CD14-positive monocyte (primary cell): Measurements from ENCODE around the gene SHANK3. TPM values are rescaled to one million over a fixed set of nuclear protein-coding genes. Genes with fewer than 3 reads are reported as not detected.

Source experiments
- DNase-seq, 3 donors: peaks; one replicate each; pipeline ENCODE4 v3.0.0-alpha.2; 2011 to 2022
- H2AFZ ChIP-seq: 2 replicates; pipeline ENCODE4 v1.6.0; 2012; ENCODE audit warnings: mild to moderate bottlenecking, low read depth, low read length, inconsistent platforms; ENCODE audit not compliant: insufficient read depth, poor library complexity, severe bottlenecking
- H3K27ac ChIP-seq, 2 donors: 1 replicate in 1 of 2; 2 replicates in 1 of 2; pipeline ENCODE4 v1.5.1; 2012 to 2013; ENCODE audit warnings: low read length in 2 of 2, control low read depth in 1 of 2, inconsistent platforms in 1 of 2, low read depth in 1 of 2, mild to moderate bottlenecking in 1 of 2
- H3K27me3 ChIP-seq, 2 donors: one replicate each; pipeline versions ENCODE4 v1.6.0 to v1.6.1; 2011 to 2013; ENCODE audit warnings: low read length in 2 of 2; ENCODE audit not compliant: control insufficient read depth in 2 of 2, insufficient read depth in 2 of 2
- H3K36me3 ChIP-seq, 2 donors: replicated peaks in 1 of 2; 1 replicate in 1 of 2; 2 replicates in 1 of 2; pipeline versions ENCODE4 v1.5.1 to v1.6.1; 2012 to 2013; ENCODE audit warnings: low read length in 2 of 2, control low read depth in 1 of 2, inconsistent platforms in 1 of 2, mild to moderate bottlenecking in 1 of 2; ENCODE audit not compliant: insufficient read depth in 2 of 2, control insufficient read depth in 1 of 2
- H3K4me1 ChIP-seq, 2 donors: 1 replicate in 1 of 2; 2 replicates in 1 of 2; pipeline versions ENCODE4 v1.5.1 to v1.6.1; 2012 to 2013; ENCODE audit warnings: low read length in 2 of 2, control low read depth in 1 of 2, inconsistent platforms in 1 of 2, mild to moderate bottlenecking in 1 of 2, moderate library complexity in 1 of 2; ENCODE audit not compliant: insufficient read depth in 2 of 2, control insufficient read depth in 1 of 2
- H3K4me2 ChIP-seq: replicated peaks from 2 replicates; pipeline ENCODE3; 2012; ENCODE audit warnings: low read length, moderate library complexity, mild to moderate bottlenecking; ENCODE audit not compliant: poor library complexity, severe bottlenecking; ENCODE audit errors: extremely low read depth
- H3K4me3 ChIP-seq, 3 experiments: fragments of 200-600 bp in 1 of 3; sonication (generic) in 1 of 3; replicated peaks in 1 of 3; 1 replicate in 2 of 3; 2 replicates in 1 of 3; pipeline ENCODE4 v1.5.1; 2011 to 2013; ENCODE audit warnings: low read length in 3 of 3, mild to moderate bottlenecking in 3 of 3, control low read depth in 2 of 3, low read depth in 2 of 3, inconsistent platforms in 1 of 3, moderate library complexity in 1 of 3
- H3K79me2 ChIP-seq: 2 replicates; pipeline ENCODE4 v1.6.0; 2012; ENCODE audit warnings: mild to moderate bottlenecking, control low read depth, inconsistent platforms, low read length, moderate library complexity; ENCODE audit not compliant: insufficient read depth
- H3K9ac ChIP-seq: 2 replicates; pipeline ENCODE4 v1.6.0; 2017; ENCODE audit warnings: low read length, mild to moderate bottlenecking; ENCODE audit not compliant: insufficient read depth, poor library complexity, severe bottlenecking
- H3K9me3 ChIP-seq, 2 donors: replicated peaks in 1 of 2; 1 replicate in 1 of 2; 2 replicates in 1 of 2; pipeline versions ENCODE4 v1.5.1 to v1.6.1; 2012 to 2013; ENCODE audit warnings: low read length in 2 of 2, control low read depth in 1 of 2; ENCODE audit not compliant: control insufficient read depth in 1 of 2, insufficient read depth in 1 of 2
- H4K20me1 ChIP-seq: 2 replicates; pipeline ENCODE4 v1.6.0; 2012; ENCODE audit warnings: mild to moderate bottlenecking, low read length, control low read depth, moderate library complexity; ENCODE audit not compliant: insufficient read depth
- H3K27ac Mint-ChIP-seq, 7 donors: one replicate each; pipeline ENCODE4 v1.8.0; 2020; ENCODE audit warnings: mild to moderate bottlenecking in 7 of 7, mixed read lengths in 7 of 7, moderate library complexity in 6 of 7, inconsistent platforms in 2 of 7
- H3K27me3 Mint-ChIP-seq, 3 donors: one replicate each; pipeline ENCODE4 v1.8.0; 2021 to 2022; ENCODE audit warnings: low read depth in 3 of 3, mild to moderate bottlenecking in 3 of 3, mixed read lengths in 3 of 3, moderate library complexity in 3 of 3, inconsistent platforms in 1 of 3
- H3K36me3 Mint-ChIP-seq, 2 donors: one replicate each; pipeline ENCODE4 v1.8.0; 2020; ENCODE audit warnings: mixed read lengths in 2 of 2, inconsistent platforms in 1 of 2, mild to moderate bottlenecking in 1 of 2
- H3K4me1 Mint-ChIP-seq: one replicate; pipeline ENCODE4 v1.8.0; 2020; ENCODE audit warnings: mild to moderate bottlenecking, mixed read lengths
- H3K4me3 Mint-ChIP-seq, 2 donors: one replicate each; pipeline ENCODE4 v1.8.0; 2020; ENCODE audit warnings: mild to moderate bottlenecking in 2 of 2, mixed read lengths in 2 of 2, moderate library complexity in 1 of 2
- H3K9me3 Mint-ChIP-seq, 7 donors: one replicate each; pipeline ENCODE4 v1.8.0; 2020 to 2022; ENCODE audit warnings: mixed read lengths in 7 of 7, mild to moderate bottlenecking in 6 of 7, moderate library complexity in 6 of 7, inconsistent platforms in 2 of 7
- WGBS: methylation state at CpG from one replicate; pipeline ENCODE4 v1.1.5; 2013; ENCODE audit warnings: missing lambda C conversion rate; ENCODE audit not compliant: insufficient coverage; 5-methylcytosine and 5-hydroxymethylcytosine counted together
- intact Hi-C, 2 donors: fragments of 100-400 bp; cut with micrococcal nuclease; formaldehyde crosslinking; loops; one replicate each; pipeline versions ENCODE4 v1.15.0 to v1.15.1; 2023
- polyA plus RNA-seq, 3 donors: library from polyadenylated mRNA; depleted of rRNA in 1 of 3; unstranded in 2 of 3; stranded (reverse) in 1 of 3; fragments of 300-500 nt in 2 of 3; fragments of >200 nt in 1 of 3; fragmentation: Illumina TruSeq in 2 of 3; gene quantifications; 1 replicate in 2 of 3; 2 replicates in 1 of 3; pipeline ENCODE4 v1.2.3, GENCODE V29; 2012 to 2021
- TF ChIP-seq, protein P1 (sequence below): fragments of 200-600 bp; IDR thresholded peaks from one replicate; pipeline ENCODE4 v1.8.0; 2022; ENCODE audit warnings: antibody characterized with exemption, mild to moderate bottlenecking

The SHANK3 gene
- polyA plus RNA-seq, 3 donors, result not detected

GRCh38 chr22:50715250-50715649, 42.6 kb downstream of the SHANK3 start:
- 88% methylated on average over 9 of the region's 9 CpGs for WGBS
- no peaks in the 10 kb centered on the region for H3K79me2 ChIP-seq
- Mint-ChIP-seq H3K4me1 (no peaks in the 10 kb centered on the region), H3K27me3 (peaks cover 0 to 1% (median 0%) of the 10 kb centered on the region in 3 donors), H3K27ac (no peak overlapping the region), H3K4me3 (no peak overlapping the region), H3K36me3 (no peaks in the 10 kb centered on the region), H3K9me3 (peaks cover 0 to 3% (median 0%) of the 10 kb centered on the region in 7 donors)
- no peak overlapping the region for H3K4me3 ChIP-seq
- H2AFZ ChIP-seq, result no peak overlapping the region
- no peak overlapping the region for H3K4me2 ChIP-seq
- H3K9ac ChIP-seq, result no peak overlapping the region
- DNase-seq, result no peak
- no peaks in the 10 kb centered on the region for H3K36me3 ChIP-seq
- TF ChIP-seq, protein P1, sequence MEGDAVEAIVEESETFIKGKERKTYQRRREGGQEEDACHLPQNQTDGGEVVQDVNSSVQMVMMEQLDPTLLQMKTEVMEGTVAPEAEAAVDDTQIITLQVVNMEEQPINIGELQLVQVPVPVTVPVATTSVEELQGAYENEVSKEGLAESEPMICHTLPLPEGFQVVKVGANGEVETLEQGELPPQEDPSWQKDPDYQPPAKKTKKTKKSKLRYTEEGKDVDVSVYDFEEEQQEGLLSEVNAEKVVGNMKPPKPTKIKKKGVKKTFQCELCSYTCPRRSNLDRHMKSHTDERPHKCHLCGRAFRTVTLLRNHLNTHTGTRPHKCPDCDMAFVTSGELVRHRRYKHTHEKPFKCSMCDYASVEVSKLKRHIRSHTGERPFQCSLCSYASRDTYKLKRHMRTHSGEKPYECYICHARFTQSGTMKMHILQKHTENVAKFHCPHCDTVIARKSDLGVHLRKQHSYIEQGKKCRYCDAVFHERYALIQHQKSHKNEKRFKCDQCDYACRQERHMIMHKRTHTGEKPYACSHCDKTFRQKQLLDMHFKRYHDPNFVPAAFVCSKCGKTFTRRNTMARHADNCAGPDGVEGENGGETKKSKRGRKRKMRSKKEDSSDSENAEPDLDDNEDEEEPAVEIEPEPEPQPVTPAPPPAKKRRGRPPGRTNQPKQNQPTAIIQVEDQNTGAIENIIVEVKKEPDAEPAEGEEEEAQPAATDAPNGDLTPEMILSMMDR, result no peak
- H3K27ac ChIP-seq, result no peak overlapping the region
- intact Hi-C loops, result no loop called here
- H3K4me1 ChIP-seq, result no peaks in the 10 kb centered on the region
- no peaks in the 10 kb centered on the region for H3K27me3 ChIP-seq
- H3K9me3 ChIP-seq, result no peaks in the 10 kb centered on the region
- no peaks in the 10 kb centered on the region for H4K20me1 ChIP-seq

DNA sequence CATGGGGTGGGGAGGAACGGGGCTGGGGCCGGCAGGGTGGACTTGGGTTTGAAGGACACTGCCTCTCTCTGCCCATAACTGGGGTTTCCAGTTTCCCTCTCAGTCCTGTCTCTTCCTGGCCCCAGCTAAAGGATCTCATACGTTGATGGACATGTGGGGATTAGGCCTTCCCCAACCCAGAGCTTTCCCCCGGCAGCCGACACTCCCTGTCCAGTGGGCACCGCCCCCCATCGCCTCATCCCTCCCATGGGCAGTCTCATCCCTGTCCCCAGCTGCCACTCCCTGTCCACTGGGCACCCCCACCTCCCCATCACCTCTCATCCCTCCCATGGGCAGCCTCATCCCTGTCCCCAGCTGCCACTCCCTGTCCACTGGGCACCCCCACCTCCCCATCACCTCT, 43.2 kb downstream of the SHANK3 start:
- TF ChIP-seq, protein P1, result no peak
- WGBS, result 96% methylated on average over 4 of the region's 7 CpGs
- no peak overlapping the region for H3K4me3 Mint-ChIP-seq
- no peaks in the 10 kb centered on the region for H3K36me3 ChIP-seq
- no peak overlapping the region for H3K27ac Mint-ChIP-seq
- no peaks in the 10 kb centered on the region for H3K9me3 ChIP-seq
- intact Hi-C loops, result no loop called here
- no peaks in the 10 kb centered on the region for H3K79me2 ChIP-seq
- H3K4me1 ChIP-seq, result no peaks in the 10 kb centered on the region
- no peaks in the 10 kb centered on the region for H3K27me3 ChIP-seq
- H3K4me3 ChIP-seq, result no peak overlapping the region
- no peak overlapping the region for H3K27ac ChIP-seq
- H3K27me3 Mint-ChIP-seq, result peaks cover 0 to 1% (median 0%) of the 10 kb centered on the region in 3 donors
- H4K20me1 ChIP-seq, result no peaks in the 10 kb centered on the region
- H3K4me1 Mint-ChIP-seq, result no peaks in the 10 kb centered on the region
- no peak overlapping the region for H2AFZ ChIP-seq
- peaks cover 0 to 2% (median 0%) of the 10 kb centered on the region in 7 donors for H3K9me3 Mint-ChIP-seq
- no peak overlapping the region for H3K9ac ChIP-seq
- DNase-seq, result no peak
- no peaks in the 10 kb centered on the region for H3K36me3 Mint-ChIP-seq
- no peak overlapping the region for H3K4me2 ChIP-seq
